Neural cell (in vitro differentiated cells): ENCODE results near the gene DYNC2H1. TPM values are rescaled to one million over a fixed set of nuclear protein-coding genes. Genes with fewer than 3 reads are reported as not detected.

Experiments used
- H2AFZ ChIP-seq: fragments of 200-600, 300-800 bp; sonication (generic), shearing (Covaris generic); 2 replicates; pipeline ENCODE4 v1.6.0; 2014; ENCODE audit warnings: low read depth, mild to moderate bottlenecking, antibody characterized with exemption, low read length, moderate library complexity
- H3F3A ChIP-seq: fragments of 200-600 bp; shearing (Covaris generic); 2 replicates; pipeline ENCODE4 v1.6.1; 2016; ENCODE audit warnings: mild to moderate bottlenecking, moderate library complexity, mixed read lengths, antibody characterized with exemption, low read length; ENCODE audit not compliant: insufficient read depth, poor library complexity, severe bottlenecking
- H3K27ac ChIP-seq: fragments of 200-600, 300-800 bp; sonication (generic), shearing (Covaris generic); 2 replicates; pipeline ENCODE4 v1.5.1; 2014; ENCODE audit warnings: mild to moderate bottlenecking, low read length, moderate library complexity
- H3K27me3 ChIP-seq: fragments of 300-800, 200-600 bp; sonication (generic), shearing (Covaris generic); 2 replicates; pipeline ENCODE4 v1.6.0; 2014; ENCODE audit warnings: mild to moderate bottlenecking, low read depth, low read length, moderate library complexity; ENCODE audit not compliant: insufficient read depth
- H3K36me3 ChIP-seq: fragments of 300-800, 200-600 bp; sonication (generic), shearing (Covaris generic); 2 replicates; pipeline ENCODE4 v1.5.1; 2014; ENCODE audit warnings: mild to moderate bottlenecking, antibody characterized with exemption, low read length, moderate library complexity; ENCODE audit not compliant: insufficient read depth
- H3K4me2 ChIP-seq: fragments of 300-800, 200-600 bp; sonication (generic), shearing (Covaris generic); 2 replicates; pipeline ENCODE4 v1.6.0; 2014; ENCODE audit warnings: mild to moderate bottlenecking, low read length
- H3K4me3 ChIP-seq: fragments of 300-800, 200-600 bp; sonication (generic), shearing (Covaris generic); 2 replicates; pipeline ENCODE4 v1.5.1; 2014; ENCODE audit warnings: mild to moderate bottlenecking, low read length, moderate library complexity
- H3K79me2 ChIP-seq: fragments of 200-600 bp; shearing (Covaris generic); replicated peaks from 2 replicates; pipeline ENCODE4 v1.6.0; 2014; ENCODE audit warnings: mild to moderate bottlenecking, low read length, moderate library complexity; ENCODE audit not compliant: insufficient read depth
- H3K9ac ChIP-seq: fragments of 300-800, 200-600 bp; sonication (generic), shearing (Covaris generic); 2 replicates; pipeline ENCODE4 v1.6.1; 2016; ENCODE audit warnings: mild to moderate bottlenecking, low read length, mixed read lengths
- H3K9me2 ChIP-seq: fragments of 200-600 bp; shearing (Covaris generic); 2 replicates; pipeline ENCODE4 v1.6.1; 2016; ENCODE audit warnings: mild to moderate bottlenecking, low read length, mixed read lengths; ENCODE audit not compliant: insufficient read depth
- H3K9me3 ChIP-seq: fragments of 200-600, 300-800 bp; sonication (generic), shearing (Covaris generic); 2 replicates; pipeline ENCODE4 v1.6.1; 2016; ENCODE audit warnings: mild to moderate bottlenecking, mixed run types, low read length, moderate library complexity, mixed read lengths
- H4K20me1 ChIP-seq: fragments of 200-600 bp; shearing (Covaris generic); 2 replicates; pipeline ENCODE4 v1.6.1; 2016; ENCODE audit warnings: mild to moderate bottlenecking, mixed run types; ENCODE audit not compliant: insufficient read depth
- EP300 ChIP-seq: fragments of 450-650 bp; conservative IDR thresholded peaks from 2 replicates; pipeline ENCODE4 v1.6.1; 2014; ENCODE audit warnings: antibody characterized with exemption, mild to moderate bottlenecking, moderate library complexity; ENCODE audit not compliant: poor library complexity, severe bottlenecking
- EZH2 ChIP-seq: fragments of 200-600, 300-800 bp; shearing (Covaris generic), sonication (generic); IDR thresholded peaks from 2 replicates; pipeline ENCODE4 v1.6.1; 2014; ENCODE audit warnings: antibody characterized with exemption, low read length, borderline replicate concordance, mild to moderate bottlenecking; ENCODE audit not compliant: insufficient read depth, poor library complexity, severe bottlenecking
- MXI1 ChIP-seq: fragments of 450-650 bp; conservative IDR thresholded peaks from 2 replicates; pipeline ENCODE4 v1.6.1; 2014; ENCODE audit warnings: antibody characterized with exemption, mild to moderate bottlenecking; ENCODE audit not compliant: poor library complexity, severe bottlenecking
- POLR2AphosphoS5 ChIP-seq: IDR thresholded peaks from 2 replicates; pipeline ENCODE4 v1.6.1; 2012
- RAD21 ChIP-seq: fragments of 450-650 bp; conservative IDR thresholded peaks from 2 replicates; pipeline ENCODE4 v1.6.1; 2014; ENCODE audit warnings: antibody characterized with exemption, mild to moderate bottlenecking, moderate library complexity
- SMC3 ChIP-seq: fragments of 450-650 bp; conservative IDR thresholded peaks from 2 replicates; pipeline ENCODE4 v1.6.1; 2014; ENCODE audit warnings: antibody characterized with exemption, mild to moderate bottlenecking, moderate library complexity; ENCODE audit not compliant: poor library complexity
- TAF1 ChIP-seq: IDR thresholded peaks from 2 replicates; pipeline ENCODE4 v1.6.1; 2012; ENCODE audit warnings: low read depth
- polyA plus RNA-seq: library from polyadenylated mRNA; depleted of rRNA; stranded (reverse); fragments of >200 nt; gene quantifications from 2 replicates; pipeline ENCODE4 v1.2.3, GENCODE V29; 2014
- TF ChIP-seq, protein P1 (sequence below): fragments of 450-650 bp; IDR thresholded peaks from 2 replicates; pipeline ENCODE4 v1.5.1; 2014; ENCODE audit warnings: antibody characterized with exemption, mild to moderate bottlenecking, moderate library complexity; ENCODE audit not compliant: poor library complexity, severe bottlenecking
- TF ChIP-seq, protein P2 (sequence below): IDR thresholded peaks from 2 replicates; pipeline ENCODE4 v1.6.1; 2012; ENCODE audit warnings: borderline replicate concordance

Gene DYNC2H1
- polyA plus RNA-seq, 1 donor from 2014 or later, result 14.1 TPM

DNA sequence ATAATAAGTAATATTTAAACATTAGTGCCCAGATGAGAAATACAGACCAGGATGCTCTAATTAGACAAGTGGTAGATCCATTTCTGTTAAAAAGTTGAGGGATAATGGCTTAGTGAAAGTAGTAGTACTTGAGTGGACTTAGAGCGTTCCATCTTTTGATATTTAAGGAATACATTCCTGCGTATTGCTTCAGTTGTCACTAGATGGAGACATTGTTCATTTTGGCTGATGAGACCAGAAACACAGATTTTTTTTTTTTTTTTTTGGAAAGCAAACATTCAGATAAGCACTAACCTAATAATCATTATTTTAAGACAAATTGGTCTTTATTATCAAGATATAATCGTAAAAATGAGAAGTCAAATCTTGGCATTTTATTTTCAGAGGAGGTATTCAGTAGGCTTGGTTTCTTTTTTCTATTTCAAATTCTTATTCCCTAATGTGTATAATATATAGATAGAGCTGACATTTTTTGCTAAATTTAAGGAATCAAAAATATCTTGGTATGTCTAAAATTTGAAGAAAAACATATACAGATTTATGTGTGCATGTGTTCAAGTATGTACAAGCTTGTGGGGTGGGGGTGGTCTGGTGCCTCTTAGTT is 92.9 kb downstream of the DYNC2H1 start:
- Histone ChIP-seq H2AFZ (no peak overlapping the region), H3K4me3 (no peak overlapping the region), H3K27ac (no peak overlapping the region), H3K4me2 (no peak overlapping the region), H3K9me2 (no peaks in the 10 kb centered on the region), H3K36me3 (no peaks in the 10 kb centered on the region), H3K9ac (no peak overlapping the region), H3K27me3 (no peaks in the 10 kb centered on the region), H3K79me2 (no peaks in the 10 kb centered on the region), H4K20me1 (no peaks in the 10 kb centered on the region), H3F3A (no peaks in the 10 kb centered on the region), H3K9me3 (no peaks in the 10 kb centered on the region)
- TF ChIP-seq POLR2AphosphoS5 (no peak), EP300 (no peak), SMC3 (peak; percentile 73), RAD21 (peak; percentile 77), MXI1 (no peak)
- TF ChIP-seq, protein P1, sequence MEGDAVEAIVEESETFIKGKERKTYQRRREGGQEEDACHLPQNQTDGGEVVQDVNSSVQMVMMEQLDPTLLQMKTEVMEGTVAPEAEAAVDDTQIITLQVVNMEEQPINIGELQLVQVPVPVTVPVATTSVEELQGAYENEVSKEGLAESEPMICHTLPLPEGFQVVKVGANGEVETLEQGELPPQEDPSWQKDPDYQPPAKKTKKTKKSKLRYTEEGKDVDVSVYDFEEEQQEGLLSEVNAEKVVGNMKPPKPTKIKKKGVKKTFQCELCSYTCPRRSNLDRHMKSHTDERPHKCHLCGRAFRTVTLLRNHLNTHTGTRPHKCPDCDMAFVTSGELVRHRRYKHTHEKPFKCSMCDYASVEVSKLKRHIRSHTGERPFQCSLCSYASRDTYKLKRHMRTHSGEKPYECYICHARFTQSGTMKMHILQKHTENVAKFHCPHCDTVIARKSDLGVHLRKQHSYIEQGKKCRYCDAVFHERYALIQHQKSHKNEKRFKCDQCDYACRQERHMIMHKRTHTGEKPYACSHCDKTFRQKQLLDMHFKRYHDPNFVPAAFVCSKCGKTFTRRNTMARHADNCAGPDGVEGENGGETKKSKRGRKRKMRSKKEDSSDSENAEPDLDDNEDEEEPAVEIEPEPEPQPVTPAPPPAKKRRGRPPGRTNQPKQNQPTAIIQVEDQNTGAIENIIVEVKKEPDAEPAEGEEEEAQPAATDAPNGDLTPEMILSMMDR, result peak; percentile 77

DNA sequence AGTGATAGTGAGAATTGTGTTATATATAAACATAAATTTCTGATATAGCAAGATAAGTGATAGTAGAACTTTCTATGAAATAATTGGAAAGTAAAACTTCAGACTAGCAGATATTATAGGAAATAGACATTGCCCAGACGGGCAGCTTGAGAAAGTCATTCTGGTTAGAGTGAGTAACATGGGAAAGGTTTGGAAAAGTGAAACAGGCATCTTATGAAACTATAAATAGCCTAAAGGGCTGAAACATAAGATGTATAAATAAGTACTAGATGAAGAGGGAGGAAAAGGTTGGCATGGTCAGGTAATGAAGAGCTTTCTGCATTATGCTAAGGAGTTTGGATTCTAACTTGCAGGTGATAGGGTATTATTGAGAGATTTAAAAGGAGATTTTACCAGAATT is 101.3 kb downstream of the DYNC2H1 start:
- Histone ChIP-seq H3K9me2 (no peaks in the 10 kb centered on the region), H3K9me3 (no peaks in the 10 kb centered on the region), H4K20me1 (no peaks in the 10 kb centered on the region), H3K79me2 (no peaks in the 10 kb centered on the region), H3K36me3 (no peaks in the 10 kb centered on the region), H3K27ac (no peak overlapping the region), H3K4me3 (no peak overlapping the region), H2AFZ (no peak overlapping the region), H3K9ac (no peak overlapping the region), H3K27me3 (no peaks in the 10 kb centered on the region), H3K4me2 (no peak overlapping the region), H3F3A (no peaks in the 10 kb centered on the region)
- no peak for TF ChIP-seq MXI1

DNA sequence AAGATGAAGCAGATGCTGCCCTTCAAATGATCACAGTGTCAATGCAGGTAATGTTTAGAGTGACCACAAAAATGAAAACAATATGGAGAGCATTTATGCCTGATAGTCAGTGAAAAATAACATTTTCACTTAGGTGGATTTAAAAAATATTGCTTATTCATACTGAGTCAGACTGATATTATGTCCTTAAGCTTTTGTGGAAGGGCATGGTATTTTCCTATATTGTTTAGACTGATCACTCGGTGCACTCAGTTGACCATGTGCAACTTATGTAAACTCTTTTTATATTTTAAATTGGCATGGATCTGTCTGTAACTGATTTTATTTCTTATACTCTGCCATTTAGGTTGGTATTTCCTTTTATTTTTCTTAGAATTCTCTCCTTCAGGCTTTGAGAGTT is 106.6 kb downstream of the DYNC2H1 start:
- TF ChIP-seq EZH2, result no peak
- TF ChIP-seq MXI1, result no peak
- TF ChIP-seq RAD21, result no peak
- TF ChIP-seq, protein P2, sequence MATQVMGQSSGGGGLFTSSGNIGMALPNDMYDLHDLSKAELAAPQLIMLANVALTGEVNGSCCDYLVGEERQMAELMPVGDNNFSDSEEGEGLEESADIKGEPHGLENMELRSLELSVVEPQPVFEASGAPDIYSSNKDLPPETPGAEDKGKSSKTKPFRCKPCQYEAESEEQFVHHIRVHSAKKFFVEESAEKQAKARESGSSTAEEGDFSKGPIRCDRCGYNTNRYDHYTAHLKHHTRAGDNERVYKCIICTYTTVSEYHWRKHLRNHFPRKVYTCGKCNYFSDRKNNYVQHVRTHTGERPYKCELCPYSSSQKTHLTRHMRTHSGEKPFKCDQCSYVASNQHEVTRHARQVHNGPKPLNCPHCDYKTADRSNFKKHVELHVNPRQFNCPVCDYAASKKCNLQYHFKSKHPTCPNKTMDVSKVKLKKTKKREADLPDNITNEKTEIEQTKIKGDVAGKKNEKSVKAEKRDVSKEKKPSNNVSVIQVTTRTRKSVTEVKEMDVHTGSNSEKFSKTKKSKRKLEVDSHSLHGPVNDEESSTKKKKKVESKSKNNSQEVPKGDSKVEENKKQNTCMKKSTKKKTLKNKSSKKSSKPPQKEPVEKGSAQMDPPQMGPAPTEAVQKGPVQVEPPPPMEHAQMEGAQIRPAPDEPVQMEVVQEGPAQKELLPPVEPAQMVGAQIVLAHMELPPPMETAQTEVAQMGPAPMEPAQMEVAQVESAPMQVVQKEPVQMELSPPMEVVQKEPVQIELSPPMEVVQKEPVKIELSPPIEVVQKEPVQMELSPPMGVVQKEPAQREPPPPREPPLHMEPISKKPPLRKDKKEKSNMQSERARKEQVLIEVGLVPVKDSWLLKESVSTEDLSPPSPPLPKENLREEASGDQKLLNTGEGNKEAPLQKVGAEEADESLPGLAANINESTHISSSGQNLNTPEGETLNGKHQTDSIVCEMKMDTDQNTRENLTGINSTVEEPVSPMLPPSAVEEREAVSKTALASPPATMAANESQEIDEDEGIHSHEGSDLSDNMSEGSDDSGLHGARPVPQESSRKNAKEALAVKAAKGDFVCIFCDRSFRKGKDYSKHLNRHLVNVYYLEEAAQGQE, result no peak
- no peak for TF ChIP-seq EP300
- no peak for TF ChIP-seq TAF1
- TF ChIP-seq, protein P1, result no peak
- TF ChIP-seq SMC3, result no peak
- no peak for TF ChIP-seq POLR2AphosphoS5
- H3K79me2 ChIP-seq, result no peaks in the 10 kb centered on the region
- no peak overlapping the region for H2AFZ ChIP-seq
- no peaks in the 10 kb centered on the region for H4K20me1 ChIP-seq
- H3K4me3 ChIP-seq, result no peak overlapping the region
- H3K9me3 ChIP-seq, result no peaks in the 10 kb centered on the region
- no peak overlapping the region for H3K4me2 ChIP-seq
- no peaks in the 10 kb centered on the region for H3K36me3 ChIP-seq
- H3K27ac ChIP-seq, result no peak overlapping the region
- H3K27me3 ChIP-seq, result no peaks in the 10 kb centered on the region
- H3K9ac ChIP-seq, result no peak overlapping the region
- no peaks in the 10 kb centered on the region for H3K9me2 ChIP-seq
- H3F3A ChIP-seq, result no peaks in the 10 kb centered on the region
